ENCODE results near the gene TRIM63. TPM values are rescaled to one million over a fixed set of nuclear protein-coding genes. Genes with fewer than 3 reads are reported as not detected.

The TRIM63 gene
- total RNA-seq, 1 experiment from 2014 or later = not detected

DNA sequence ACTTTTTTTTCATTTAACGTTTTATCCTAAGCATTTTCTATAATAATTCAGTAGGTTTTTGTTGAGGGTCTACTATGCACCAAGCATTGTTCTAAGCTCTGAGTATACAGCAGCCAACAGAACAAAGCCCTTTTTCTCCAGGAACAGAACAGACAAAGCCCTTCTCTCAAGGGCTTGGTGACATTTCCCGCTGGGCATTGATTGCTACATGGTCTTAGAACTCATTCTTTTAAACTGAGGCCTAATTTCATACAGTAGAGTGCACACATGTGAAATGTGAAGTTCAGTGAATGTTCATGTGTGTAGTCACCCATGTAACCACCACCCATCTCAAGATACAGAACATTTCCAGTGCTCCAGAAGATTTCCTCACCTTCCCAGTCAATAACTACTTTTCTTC is 29.0 kb upstream of the TRIM63 start:
- peaks cover 18% of the 10 kb centered on the region for H3K27me3 Mint-ChIP-seq (ENCODE audit: low read depth)
- H3K56ac ChIP-seq (ENCODE audit: insufficient read length, low read depth, low read length) = no peak overlapping the region
- H3K27ac ChIP-seq (ENCODE audit: insufficient read length, low read depth, low read length) = no peak overlapping the region
- no peak overlapping the region for H3K18ac ChIP-seq (ENCODE audit: insufficient read length, low read depth, low read length)
- H3K79me1 ChIP-seq (ENCODE audit: insufficient read depth, low read depth, low read length, poor library complexity, severe bottlenecking) = no peaks in the 10 kb centered on the region
- H3K27me3 ChIP-seq (ENCODE audit: insufficient read depth, low read length) = no peaks in the 10 kb centered on the region
- H4K5ac ChIP-seq (ENCODE audit: insufficient read length, low read depth, low read length) = no peak overlapping the region
- H3K4me1 ChIP-seq (ENCODE audit: insufficient read depth, low read length) = peaks cover 6% of the 10 kb centered on the region; the same call in 1 of the 2 replicates
- no peaks in the 10 kb centered on the region for H3K9me3 Mint-ChIP-seq
- no peak overlapping the region for H3K27ac Mint-ChIP-seq
- H2AFZ ChIP-seq (ENCODE audit: low read length) = no peak overlapping the region
- WGBS (ENCODE audit: extremely low coverage, insufficient read length, low lambda C conversion rate) = no CpG with 5 or more reads among the region's 2 CpGs
- no peaks in the 10 kb centered on the region for H3K23me2 ChIP-seq (ENCODE audit: insufficient read length, low read depth, low read length, poor library complexity, severe bottlenecking)
- DNase-seq = no peak
- H2BK15ac ChIP-seq (ENCODE audit: low read depth, low read length) = no peak overlapping the region
- no peak overlapping the region for H2BK5ac ChIP-seq (ENCODE audit: insufficient read length, low read length)
- no peak overlapping the region for H2AK5ac ChIP-seq (ENCODE audit: insufficient read length, low read length)
- H3K23ac ChIP-seq (ENCODE audit: insufficient read length, low read depth, low read length) = no peak overlapping the region
- H2BK120ac ChIP-seq (ENCODE audit: low read depth, low read length, poor library complexity, severe bottlenecking) = no peak overlapping the region
- H3K9ac ChIP-seq (ENCODE audit: extremely low read depth, insufficient read length, low read length) = no peak overlapping the region
- no peak overlapping the region for H2BK12ac ChIP-seq (ENCODE audit: insufficient read length, low read depth, low read length)
- H3K79me2 ChIP-seq (ENCODE audit: insufficient read depth, low read length) = no peaks in the 10 kb centered on the region
- no peaks in the 10 kb centered on the region for H3K36me3 Mint-ChIP-seq (ENCODE audit: insufficient read depth in 1 of 3, low read depth in 3 of 3)
- no peak overlapping the region for H3K14ac ChIP-seq (ENCODE audit: insufficient read depth, low read length)
- H3K4ac ChIP-seq (ENCODE audit: low read depth, low read length) = no peak overlapping the region
- H3T11ph ChIP-seq (ENCODE audit: low read length) = no peak overlapping the region
- no peak overlapping the region for H2BK20ac ChIP-seq (ENCODE audit: low read depth, low read length, poor library complexity, severe bottlenecking)
- peaks cover 23 to 36% of the 10 kb centered on the region in 2 experiments for H3K4me1 Mint-ChIP-seq
- H3K4me3 Mint-ChIP-seq = no peak overlapping the region
- no peaks in the 10 kb centered on the region for H3K9me3 ChIP-seq (ENCODE audit: control insufficient read depth, low read depth, low read length)
- no peak overlapping the region for H4K8ac ChIP-seq (replicated peaks; ENCODE audit: insufficient read length, low read depth, low read length)
- TF ChIP-seq, protein P1, sequence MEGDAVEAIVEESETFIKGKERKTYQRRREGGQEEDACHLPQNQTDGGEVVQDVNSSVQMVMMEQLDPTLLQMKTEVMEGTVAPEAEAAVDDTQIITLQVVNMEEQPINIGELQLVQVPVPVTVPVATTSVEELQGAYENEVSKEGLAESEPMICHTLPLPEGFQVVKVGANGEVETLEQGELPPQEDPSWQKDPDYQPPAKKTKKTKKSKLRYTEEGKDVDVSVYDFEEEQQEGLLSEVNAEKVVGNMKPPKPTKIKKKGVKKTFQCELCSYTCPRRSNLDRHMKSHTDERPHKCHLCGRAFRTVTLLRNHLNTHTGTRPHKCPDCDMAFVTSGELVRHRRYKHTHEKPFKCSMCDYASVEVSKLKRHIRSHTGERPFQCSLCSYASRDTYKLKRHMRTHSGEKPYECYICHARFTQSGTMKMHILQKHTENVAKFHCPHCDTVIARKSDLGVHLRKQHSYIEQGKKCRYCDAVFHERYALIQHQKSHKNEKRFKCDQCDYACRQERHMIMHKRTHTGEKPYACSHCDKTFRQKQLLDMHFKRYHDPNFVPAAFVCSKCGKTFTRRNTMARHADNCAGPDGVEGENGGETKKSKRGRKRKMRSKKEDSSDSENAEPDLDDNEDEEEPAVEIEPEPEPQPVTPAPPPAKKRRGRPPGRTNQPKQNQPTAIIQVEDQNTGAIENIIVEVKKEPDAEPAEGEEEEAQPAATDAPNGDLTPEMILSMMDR (conservative IDR thresholded peaks at IDR 0.05) = no peak
- no peak overlapping the region for H3K4me2 ChIP-seq (ENCODE audit: insufficient read depth, insufficient read length, low read length)
- no peak overlapping the region for H4K91ac ChIP-seq (ENCODE audit: insufficient read length, low read depth, low read length)
- H4K20me1 ChIP-seq (ENCODE audit: control insufficient read depth, insufficient read depth, insufficient read length) = no peaks in the 10 kb centered on the region
